H1 (cell line): ENCODE results near the gene ETV1. TPM values are rescaled to one million over a fixed set of nuclear protein-coding genes. Genes with fewer than 3 reads are reported as not detected.

Source experiments
- CTCF ChIA-PET: fragments of 300-600 bp; sonication (Branson Sonifier 250); formaldehyde crosslinking; loops from one replicate; lab custom pipeline; 2021; ENCODE audit not compliant: partially characterized antibody; lab: Charles Lee
- POLR2A ChIA-PET: fragments of 300-600 bp; sonication (Branson Sonifier 250); formaldehyde crosslinking; loops from one replicate; lab custom pipeline; 2021; ENCODE audit warnings: inconsistent platforms; ENCODE audit not compliant: partially characterized antibody; lab: Charles Lee
- DNase-seq, 2 experiments: peaks; one replicate each; pipeline versions ENCODE4 v3.0.0 to v3.0.0-alpha.2; 2010 to 2022; ENCODE audit warnings: low spot score in 2 of 2, low read depth in 1 of 2, mixed read lengths in 1 of 2
- FAIRE-seq: peaks from 2 replicates; lab custom pipeline; 2011; peaks lifted over from hg19 to GRCh38; lab: Jason Lieb, UNC
- H2AFZ ChIP-seq: 2 replicates; pipeline ENCODE4 v1.8.1; 2012; ENCODE audit warnings: low read length, inconsistent platforms
- H2AK5ac ChIP-seq: 2 replicates; pipeline ENCODE4 v1.6.1; 2013; ENCODE audit warnings: low read depth, low read length
- H2BK120ac ChIP-seq: replicated peaks from 2 replicates; pipeline ENCODE3; 2013; ENCODE audit warnings: low read depth, low read length, inconsistent platforms
- H2BK12ac ChIP-seq: 2 replicates; pipeline ENCODE4 v1.6.1; 2013; ENCODE audit warnings: low read depth, low read length
- H2BK15ac ChIP-seq: 2 replicates; pipeline ENCODE4 v1.6.1; 2013; ENCODE audit warnings: low read length
- H2BK20ac ChIP-seq: 2 replicates; pipeline ENCODE4 v1.6.1; 2013; ENCODE audit warnings: low read length
- H2BK5ac ChIP-seq: 2 replicates; pipeline ENCODE4 v1.6.1; 2013; ENCODE audit warnings: low read depth, low read length
- H3K14ac ChIP-seq: 2 replicates; pipeline ENCODE4 v1.6.1; 2013; ENCODE audit warnings: inconsistent platforms; ENCODE audit not compliant: insufficient read length
- H3K18ac ChIP-seq: 2 replicates; pipeline ENCODE4 v1.6.1; 2013; ENCODE audit warnings: low read length; ENCODE audit errors: extremely low read depth
- H3K23ac ChIP-seq: 2 replicates; pipeline ENCODE4 v1.6.1; 2013; ENCODE audit warnings: inconsistent platforms; ENCODE audit not compliant: insufficient read length
- H3K23me2 ChIP-seq: 2 replicates; pipeline ENCODE4 v1.6.1; 2013; ENCODE audit warnings: low read depth, low read length
- H3K27ac ChIP-seq: 2 replicates; pipeline ENCODE4 v1.6.1; 2011; ENCODE audit warnings: low read depth, low read length, inconsistent platforms
- H3K27me3 ChIP-seq, 4 experiments: replicated peaks in 1 of 4; 1 replicate in 1 of 4; 2 replicates in 3 of 4; pipeline versions ENCODE4 v1.6.1 to v1.8.1; 2011 to 2013; ENCODE audit warnings: low read length in 3 of 4, mild to moderate bottlenecking in 3 of 4, inconsistent platforms in 2 of 4, mixed read lengths in 2 of 4, moderate library complexity in 1 of 4; ENCODE audit not compliant: control insufficient read depth in 3 of 4, insufficient read depth in 3 of 4; ENCODE audit errors: extremely low read depth in 1 of 4
- H3K36me3 ChIP-seq, 4 experiments: 2 replicates each; pipeline versions ENCODE4 v1.6.1 to v1.8.1; 2011 to 2013; ENCODE audit warnings: mild to moderate bottlenecking in 4 of 4, low read length in 3 of 4, moderate library complexity in 2 of 4, control low read depth in 1 of 4, inconsistent platforms in 1 of 4; ENCODE audit not compliant: insufficient read depth in 4 of 4, control insufficient read depth in 2 of 4
- H3K4ac ChIP-seq: replicated peaks from 2 replicates; pipeline ENCODE3; 2013; ENCODE audit warnings: low read length, low read depth, mixed read lengths, inconsistent platforms; ENCODE audit not compliant: insufficient read length
- H3K4me1 ChIP-seq, 4 experiments: replicated peaks in 1 of 4; 1 replicate in 1 of 4; 2 replicates in 3 of 4; pipeline versions ENCODE4 v1.6.1 to v1.8.1; 2011 to 2013; ENCODE audit warnings: low read length in 3 of 4, inconsistent platforms in 2 of 4, mixed read lengths in 1 of 4; ENCODE audit not compliant: insufficient read depth in 4 of 4, control insufficient read depth in 3 of 4
- H3K4me2 ChIP-seq, 2 experiments: 2 replicates each; pipeline versions ENCODE4 v1.6.1 to v1.8.1; 2011 to 2013; ENCODE audit warnings: low read depth in 2 of 2, low read length in 2 of 2, control low read depth in 1 of 2, inconsistent platforms in 1 of 2, mild to moderate bottlenecking in 1 of 2; ENCODE audit not compliant: insufficient read depth in 1 of 2
- H3K4me3 ChIP-seq, 4 experiments: fragments of 200-600, 300-600 bp in 1 of 4; sonication (generic), shearing (Covaris generic), sonication (Bioruptor Twin) in 1 of 4; 2 replicates each; pipeline versions ENCODE4 v1.5.1 to v1.8.1; 2011 to 2016; ENCODE audit warnings: low read length in 4 of 4, low read depth in 3 of 4, control low read depth in 2 of 4, inconsistent platforms in 2 of 4, mild to moderate bottlenecking in 2 of 4, mixed read lengths in 1 of 4, moderate library complexity in 1 of 4; ENCODE audit not compliant: insufficient read depth in 2 of 4; ENCODE audit errors: extremely low read depth in 1 of 4
- H3K56ac ChIP-seq: replicated peaks from 2 replicates; pipeline ENCODE3; 2013; ENCODE audit warnings: low read depth, mild to moderate bottlenecking, mixed read lengths, low read length, inconsistent platforms; ENCODE audit not compliant: insufficient read length
- H3K79me1 ChIP-seq: 2 replicates; pipeline ENCODE4 v1.6.1; 2013; ENCODE audit warnings: low read depth, low read length, control low read depth
- H3K79me2 ChIP-seq, 2 experiments: 2 replicates each; pipeline versions ENCODE4 v1.6.1 to v1.8.1; 2012 to 2013; ENCODE audit warnings: low read length in 2 of 2, mild to moderate bottlenecking in 2 of 2, inconsistent platforms in 1 of 2; ENCODE audit not compliant: insufficient read depth in 2 of 2, control insufficient read depth in 1 of 2
- H3K9ac ChIP-seq, 4 experiments: replicated peaks in 1 of 4; 1 replicate in 1 of 4; 2 replicates in 3 of 4; pipeline versions ENCODE4 v1.6.1 to v1.8.1; 2011 to 2013; ENCODE audit warnings: low read depth in 3 of 4, low read length in 3 of 4, control low read depth in 2 of 4, mild to moderate bottlenecking in 2 of 4, moderate library complexity in 2 of 4, inconsistent platforms in 1 of 4; ENCODE audit errors: extremely low read depth in 1 of 4
- H3K9me3 ChIP-seq, 2 experiments: 2 replicates each; pipeline versions ENCODE4 v1.6.1 to v1.8.1; 2012 to 2013; ENCODE audit warnings: mild to moderate bottlenecking in 2 of 2, moderate library complexity in 2 of 2, control low read depth in 1 of 2, inconsistent platforms in 1 of 2, low read depth in 1 of 2, low read length in 1 of 2, mixed read lengths in 1 of 2; ENCODE audit not compliant: insufficient read depth in 2 of 2
- H4K20me1 ChIP-seq, 2 experiments: replicated peaks in 1 of 2; 2 replicates each; pipeline versions ENCODE3 to v1.8.1; 2011 to 2013; ENCODE audit warnings: inconsistent platforms in 2 of 2, low read length in 2 of 2, mild to moderate bottlenecking in 1 of 2; ENCODE audit not compliant: insufficient read depth in 2 of 2, control insufficient read depth in 1 of 2
- H4K5ac ChIP-seq: 2 replicates; pipeline ENCODE4 v1.6.1; 2013; ENCODE audit warnings: low read length, low read depth, mixed read lengths, inconsistent platforms; ENCODE audit not compliant: insufficient read length
- H4K8ac ChIP-seq: 2 replicates; pipeline ENCODE4 v1.8.0; 2013; ENCODE audit warnings: mild to moderate bottlenecking, moderate library complexity, low read length, inconsistent platforms; ENCODE audit not compliant: insufficient read depth; ENCODE audit errors: extremely low read depth
- H4K91ac ChIP-seq: replicated peaks from 2 replicates; pipeline ENCODE3; 2013; ENCODE audit warnings: low read length, mixed read lengths, inconsistent platforms; ENCODE audit not compliant: insufficient read length
- CHD2 ChIP-seq: IDR thresholded peaks from 2 replicates; pipeline ENCODE4 v1.6.1; 2012; ENCODE audit warnings: low read length, improper control_type of control experiment
- KDM5A ChIP-seq: fragments of 200-600 bp; IDR thresholded peaks from 2 replicates; pipeline ENCODE4 v1.7.1; 2012; ENCODE audit warnings: mild to moderate bottlenecking, low read length, inconsistent platforms, mixed read lengths
- TEAD4 ChIP-seq: IDR thresholded peaks from 2 replicates; pipeline ENCODE4 v1.6.1; 2012; ENCODE audit warnings: low read depth, low read length, inconsistent platforms, mixed read lengths
- WGBS, 2 experiments: shearing (Covaris generic) in 1 of 2; methylation state at CpG; one replicate each; pipeline versions ENCODE4 v1.1.6 to v1.1.7; 2013 to 2015; ENCODE audit warnings: low lambda C conversion rate in 2 of 2, mixed read lengths in 2 of 2, inconsistent platforms in 1 of 2, low coverage in 1 of 2, missing lambda C conversion rate in 1 of 2; ENCODE audit not compliant: insufficient replicate concordance in 2 of 2, insufficient coverage in 1 of 2, insufficient read length in 1 of 2; ENCODE audit errors: extremely low coverage in 1 of 2, missing lambda C conversion rate in 1 of 2; 5-methylcytosine and 5-hydroxymethylcytosine counted together
- polyA plus RNA-seq, 7 experiments: library from polyadenylated mRNA; depleted of rRNA in 3 of 7; stranded (reverse) in 5 of 7; unstranded in 2 of 7; fragments of >200 nt in 5 of 7; fragments of 200-250 nt in 2 of 7; gene quantifications; 1 replicate in 5 of 7; 2 replicates in 1 of 7; 4 replicates in 1 of 7; pipeline versions ENCODE4 v1.2.1 to v1.2.3, GENCODE V29; 2011 to 2013; ENCODE audit warnings: missing spikeins in 2 of 7, mixed read lengths in 2 of 7
- total RNA-seq: library from RNA; stranded (reverse); fragmentation: NEBNext Ultra II Directional; extraction: Animal tissue kit (Norgen Biotek cat#: 25700); gene quantifications from 2 replicates; pipeline ENCODE4 v1.2.1, GENCODE V29; 2021

The ETV1 gene
- total and polyA plus RNA-seq, 2 of the 8 experiments (the other 6 are each of a cell fraction or from before 2014, with no cell fraction given): 58.3 to 91.2 TPM

GRCh38 chr7:14021069-14021468 is 31.6 kb upstream of the ETV1 start:
- H3K18ac ChIP-seq: no peak overlapping the region
- H3K9ac ChIP-seq: no peak overlapping the region
- H2BK20ac ChIP-seq: no peak overlapping the region
- H4K91ac ChIP-seq: no peak overlapping the region
- no peaks in the 10 kb centered on the region for H3K9me3 ChIP-seq
- no peaks in the 10 kb centered on the region for H3K36me3 ChIP-seq
- H3K4me3 ChIP-seq: no peak overlapping the region
- no peak overlapping the region for H3K27ac ChIP-seq
- H3K23ac ChIP-seq: no peak overlapping the region
- H2BK120ac ChIP-seq: no peak overlapping the region
- no peak overlapping the region for H4K5ac ChIP-seq
- H2BK15ac ChIP-seq: no peak overlapping the region
- no peaks in the 10 kb centered on the region for H4K20me1 ChIP-seq
- no peak overlapping the region for H3K56ac ChIP-seq
- 84% methylated on average over 3 of the region's 3 CpGs; no CpG with 5 or more reads in 1 of the 2 experiments for WGBS, 2 experiments
- H3K4me1 ChIP-seq: no peaks in the 10 kb centered on the region
- DNase-seq (no peak), FAIRE-seq (no peak)
- no peak overlapping the region for H3K14ac ChIP-seq
- H2AFZ ChIP-seq: 0 out of 2 replicates have a peak overlapping the region, but pooled peaks have one; percentile 53
- no peak overlapping the region for H2BK12ac ChIP-seq
- ChIA-PET POLR2A (no interaction called here), CTCF (interaction anchor here (2.3 kb wide), 1 partner anchor 32 kb away, joined by 6 read pairs; the partner anchor contains the start of gene ETV1)
- no peak overlapping the region for H4K8ac ChIP-seq
- H3K27me3 ChIP-seq: no peaks in the 10 kb centered on the region
- TF ChIP-seq TEAD4: no peak
- no peak for TF ChIP-seq CHD2
- TF ChIP-seq KDM5A: no peak
- H2AK5ac ChIP-seq: no peak overlapping the region
- no peak overlapping the region for H3K4ac ChIP-seq
- no peaks in the 10 kb centered on the region for H3K23me2 ChIP-seq
- no peaks in the 10 kb centered on the region for H3K79me1 ChIP-seq
- H3K4me2 ChIP-seq: no peak overlapping the region
- no peaks in the 10 kb centered on the region for H3K79me2 ChIP-seq
- H2BK5ac ChIP-seq: no peak overlapping the region
